Stimulated activated CD4-positive, alpha-beta T cell treated with anti-CD3 and anti-CD28 coated beads, Interleukin-4, amount 100 ng/mL, for 1 hour (primary cell): ENCODE measurements around the gene PYURF.

ENCODE experiments used
- DNase-seq: peaks from one replicate; pipeline ENCODE4 v3.0.0-alpha.2; 2020

The PYURF gene

DNA sequence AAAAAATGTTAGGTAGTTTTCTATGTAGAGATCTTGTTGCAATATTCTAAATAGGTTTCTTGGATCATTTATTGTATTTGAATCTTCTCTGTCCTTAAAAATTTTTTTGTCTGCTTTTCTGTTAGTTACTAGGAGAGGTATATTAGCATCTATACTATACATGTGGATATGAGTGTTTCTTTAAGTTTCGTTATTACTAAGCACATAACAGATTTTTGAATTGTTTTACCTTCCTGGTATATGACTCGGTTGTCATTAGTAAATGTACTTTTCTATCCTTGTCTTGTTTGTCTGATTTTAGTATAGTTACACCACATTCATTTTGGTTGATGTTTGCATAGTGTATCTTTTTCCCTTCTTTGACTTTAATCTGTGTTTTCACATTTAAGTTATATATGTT is 20.2 kb downstream of the PYURF start:
- DNase-seq: no peak

DNA sequence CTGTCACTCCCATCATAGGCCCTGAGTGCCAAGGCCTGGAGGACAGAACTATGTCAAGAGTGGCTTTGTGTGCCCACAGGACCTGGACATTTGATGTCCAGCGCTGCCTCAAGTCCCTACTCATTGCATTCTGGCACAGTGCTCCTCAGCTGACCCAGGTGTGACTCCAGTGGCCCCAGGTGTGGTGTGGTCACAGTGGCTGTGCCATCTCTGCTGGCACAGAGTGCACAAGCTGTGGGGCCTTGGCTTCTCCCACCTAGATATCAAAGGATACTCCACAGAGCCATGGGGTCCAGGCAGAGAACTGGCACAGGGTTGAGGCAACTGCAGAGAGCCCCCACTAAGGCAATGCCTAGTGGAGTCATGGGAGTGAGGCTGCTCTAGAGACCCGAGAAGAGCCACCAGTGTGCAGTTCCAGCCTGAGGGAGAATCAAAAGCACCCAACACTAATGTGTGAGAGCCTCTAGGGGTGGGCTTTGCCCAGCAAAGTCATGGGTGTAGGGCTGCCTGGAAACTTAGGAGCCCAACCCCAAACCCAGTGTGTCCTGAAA is 25.6 kb downstream of the PYURF start:
- no peak for DNase-seq

DNA sequence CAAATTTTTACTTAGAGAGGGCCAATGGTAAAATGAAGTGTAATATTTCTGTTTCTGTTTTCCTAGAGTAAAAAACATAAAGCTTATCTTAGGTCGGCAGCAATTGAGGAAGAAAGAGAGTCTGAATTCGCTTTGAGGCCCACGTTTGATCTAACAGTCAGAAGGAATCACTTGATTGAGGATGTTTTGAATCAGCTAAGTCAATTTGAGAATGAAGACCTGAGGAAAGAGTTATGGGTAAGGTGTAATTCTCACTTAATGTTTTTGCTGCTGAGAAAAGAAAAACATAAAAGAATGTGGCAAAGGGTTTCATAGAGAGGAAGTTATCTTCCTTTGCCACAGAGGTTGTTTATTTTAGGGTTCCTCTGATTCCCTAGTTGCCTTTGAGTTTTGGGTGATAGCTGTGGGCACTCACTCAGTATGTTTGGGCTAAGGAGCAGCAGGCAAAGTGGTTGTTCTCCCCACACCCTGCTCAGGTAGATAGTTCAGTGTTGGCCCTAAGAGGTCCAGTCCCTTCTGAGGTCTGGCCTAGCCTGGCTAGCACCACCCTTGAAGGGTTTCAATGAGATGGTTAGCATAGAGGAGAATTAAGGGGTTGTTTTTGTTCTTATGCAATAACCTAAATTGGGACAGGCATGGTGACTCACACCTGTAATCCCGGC is 34.3 kb downstream of the PYURF start:
- DNase-seq: no peak

DNA sequence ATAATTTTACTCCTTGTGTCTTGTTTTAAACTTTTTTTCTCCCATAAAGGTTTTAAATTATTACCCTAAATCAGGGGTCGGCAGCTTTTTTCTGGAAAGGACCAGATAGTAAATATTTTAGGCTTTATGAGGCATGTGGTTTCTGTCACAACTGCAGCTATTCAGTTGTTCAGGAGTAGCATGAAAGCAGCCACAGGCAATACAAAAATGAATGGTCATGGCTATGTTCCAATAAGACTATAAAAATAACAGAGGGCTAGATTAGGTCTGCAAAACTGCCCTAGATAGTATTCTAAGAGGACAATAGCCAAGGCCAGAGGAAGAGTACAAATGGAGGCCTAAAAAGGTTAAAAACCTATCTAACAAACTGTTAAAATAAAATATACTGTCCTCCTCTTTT is 42.0 kb downstream of the PYURF start:
- no peak for DNase-seq

DNA sequence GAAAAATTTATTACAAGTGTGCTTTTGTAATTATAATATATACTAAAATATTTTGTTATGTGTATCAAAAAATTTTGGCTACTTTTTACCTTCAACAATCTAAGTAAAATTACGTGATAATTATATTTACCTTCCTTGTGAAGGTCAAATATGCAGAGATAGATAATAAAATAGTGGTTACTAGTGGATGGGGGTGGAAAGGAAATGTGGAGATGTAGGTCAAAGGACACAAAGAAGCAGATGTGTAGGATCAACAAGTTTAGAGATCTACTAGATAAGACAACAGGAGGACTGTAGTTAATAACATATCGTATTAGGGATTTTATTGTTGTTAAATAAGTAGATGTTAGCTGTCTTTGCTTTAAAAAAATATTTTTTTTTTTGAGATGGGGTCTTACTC is 45.3 kb downstream of the PYURF start:
- DNase-seq: no peak

DNA sequence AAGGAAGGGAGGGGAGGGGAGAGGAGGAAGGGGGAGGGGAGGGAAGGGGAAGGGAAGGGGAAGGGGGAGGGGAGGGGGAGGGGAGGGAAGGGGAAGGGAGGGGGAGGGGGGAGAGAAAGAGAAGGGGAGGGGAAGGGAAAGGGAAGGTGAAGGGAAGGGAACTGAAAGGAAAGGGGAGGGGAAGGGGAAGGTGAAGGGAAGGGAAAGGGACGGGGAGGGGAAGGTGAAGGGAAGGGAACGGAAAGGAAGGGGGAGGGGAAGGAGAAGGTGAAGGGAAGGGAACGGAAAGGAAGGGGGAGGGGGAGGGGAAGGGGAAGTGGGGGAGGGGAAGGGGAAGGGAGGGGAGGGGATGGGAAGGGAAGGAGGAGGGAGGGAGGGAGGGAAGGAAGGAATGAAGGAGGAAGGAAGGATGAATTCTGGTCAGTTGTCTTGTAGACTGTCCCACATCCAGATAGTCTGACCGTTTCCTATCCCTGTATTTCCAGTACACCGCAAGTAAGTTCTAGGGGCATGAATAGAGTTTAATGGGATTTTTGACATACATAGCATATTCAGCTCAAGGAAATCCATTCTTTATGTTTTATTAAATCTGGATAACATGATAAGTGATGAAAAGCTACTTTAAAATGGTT is 46.2 kb downstream of the PYURF start:
- no peak for DNase-seq
